GM21423 (cell line): Measurements from ENCODE around the gene ADCY4.
A peak's percentile ranks its signal among the peaks of the same experiment; 100 is the strongest.
"Not testable (repeated sequence)": the region's sequence is repeated elsewhere in the genome, so short reads cannot be mapped to it uniquely, and the experiment has no call there.

Experiments
- ATAC-seq: cut with Tn5 transposase; IDR thresholded peaks from one replicate; pipeline ENCODE4 v1.9.1; 2021; ENCODE audit warnings: mild to moderate bottlenecking, moderate library complexity; ENCODE audit not compliant: unreplicated experiment

ADCY4 gene

GRCh38 chr14:24366721-24367513, 32.0 kb upstream of the ADCY4 start:
- peak; percentile 68 for ATAC-seq

- ATAC-seq, result no peak
Measured at GRCh38 chr14:24366413-24366720, 31.5 kb upstream of the ADCY4 start.

- peak; percentile 39 for ATAC-seq
Measured at GRCh38 chr14:24365600-24366412, 30.9 kb upstream of the ADCY4 start.

GRCh38 chr14:24364841-24365240, 30.0 kb upstream of the ADCY4 start:
- ATAC-seq, result no peak

GRCh38 chr14:24363401-24363800, 28.5 kb upstream of the ADCY4 start:
- ATAC-seq, result no peak

- ATAC-seq, result no peak
Measured at GRCh38 chr14:24362241-24362960, 27.5 kb upstream of the ADCY4 start.

- ATAC-seq, result no peak
Measured at GRCh38 chr14:24361326-24361725, 26.5 kb upstream of the ADCY4 start.

GRCh38 chr14:24360281-24360680, 25.4 kb upstream of the ADCY4 start:
- no peak for ATAC-seq

- ATAC-seq, result no peak
Measured at GRCh38 chr14:24356208-24356607, 21.3 kb upstream of the ADCY4 start.

- no peak for ATAC-seq
Measured at GRCh38 chr14:24355009-24355408, 20.1 kb upstream of the ADCY4 start.

GRCh38 chr14:24354482-24354825, 19.6 kb upstream of the ADCY4 start:
- not testable (repeated sequence) for ATAC-seq

- ATAC-seq, result no peak
Measured at GRCh38 chr14:24353559-24354481, 18.9 kb upstream of the ADCY4 start.

GRCh38 chr14:24351517-24351916, 16.6 kb upstream of the ADCY4 start:
- no peak for ATAC-seq

GRCh38 chr14:24349742-24350141, 14.9 kb upstream of the ADCY4 start:
- ATAC-seq, result no peak

- ATAC-seq, result no peak
Measured at GRCh38 chr14:24348186-24348585, 13.3 kb upstream of the ADCY4 start.

- no peak for ATAC-seq
Measured at GRCh38 chr14:24347134-24347533, 12.3 kb upstream of the ADCY4 start.

- ATAC-seq, result no peak
Measured at GRCh38 chr14:24343795-24344660, 9.2 kb upstream of the ADCY4 start.

- no peak for ATAC-seq
Measured at GRCh38 chr14:24342889-24343288, 8.0 kb upstream of the ADCY4 start.

- ATAC-seq, result no peak
Measured at GRCh38 chr14:24340606-24341005, 5.7 kb upstream of the ADCY4 start.
